ENCODE data around the gene ACBD6.

GRCh38 chr1:180252638-180253536, 249.5 kb downstream of the ACBD6 start:
- TF ChIP-seq, protein P1, sequence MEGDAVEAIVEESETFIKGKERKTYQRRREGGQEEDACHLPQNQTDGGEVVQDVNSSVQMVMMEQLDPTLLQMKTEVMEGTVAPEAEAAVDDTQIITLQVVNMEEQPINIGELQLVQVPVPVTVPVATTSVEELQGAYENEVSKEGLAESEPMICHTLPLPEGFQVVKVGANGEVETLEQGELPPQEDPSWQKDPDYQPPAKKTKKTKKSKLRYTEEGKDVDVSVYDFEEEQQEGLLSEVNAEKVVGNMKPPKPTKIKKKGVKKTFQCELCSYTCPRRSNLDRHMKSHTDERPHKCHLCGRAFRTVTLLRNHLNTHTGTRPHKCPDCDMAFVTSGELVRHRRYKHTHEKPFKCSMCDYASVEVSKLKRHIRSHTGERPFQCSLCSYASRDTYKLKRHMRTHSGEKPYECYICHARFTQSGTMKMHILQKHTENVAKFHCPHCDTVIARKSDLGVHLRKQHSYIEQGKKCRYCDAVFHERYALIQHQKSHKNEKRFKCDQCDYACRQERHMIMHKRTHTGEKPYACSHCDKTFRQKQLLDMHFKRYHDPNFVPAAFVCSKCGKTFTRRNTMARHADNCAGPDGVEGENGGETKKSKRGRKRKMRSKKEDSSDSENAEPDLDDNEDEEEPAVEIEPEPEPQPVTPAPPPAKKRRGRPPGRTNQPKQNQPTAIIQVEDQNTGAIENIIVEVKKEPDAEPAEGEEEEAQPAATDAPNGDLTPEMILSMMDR (conservative IDR thresholded peaks at IDR 0.05; ENCODE audit: low read depth, low read length), result peak; percentile 92
- TF ChIP-seq EZH2 (IDR thresholded peaks at IDR 0.05; ENCODE audit: borderline replicate concordance, low read depth, low read length, poor library complexity, severe bottlenecking), result no peak
